PC-3 (cell line): ENCODE measurements around the gene SLIT1.

Experiments used
- CTCF ChIP-seq: fragments of 300-600 bp; sonication (generic); conservative IDR thresholded peaks from 2 replicates; pipeline ENCODE4 v1.5.1; 2017; ENCODE audit warnings: antibody characterized with exemption, low read depth, mild to moderate bottlenecking, low read length
- EZH2 ChIP-seq: fragments of 300-600 bp; sonication (generic); IDR thresholded peaks from one replicate; pipeline ENCODE4 v1.6.1; 2017; ENCODE audit warnings: antibody characterized with exemption, mild to moderate bottlenecking, low read length; ENCODE audit not compliant: unreplicated experiment
- EZH2phosphoT487 ChIP-seq: fragments of 300-600 bp; sonication (generic); IDR thresholded peaks from 2 replicates; pipeline ENCODE4 v1.6.1; 2018; ENCODE audit warnings: mild to moderate bottlenecking, antibody characterized with exemption, low read length, borderline replicate concordance

- TF ChIP-seq CTCF (no peak), EZH2 (no peak), EZH2phosphoT487 (no peak)
Observed at GRCh38 chr10:96951954-96952353, 233.8 kb downstream of the SLIT1 start.
